ENCODE data around the gene PCNX2. TPM values are rescaled to one million over a fixed set of nuclear protein-coding genes. Genes with fewer than 3 reads are reported as not detected.

PCNX2 gene
- total and polyA plus RNA-seq, 2 experiments from 2014 or later, result 42.9 to 88.3 TPM

GRCh38 chr1:233278631-233279030, 16.9 kb downstream of the PCNX2 start:
- Histone ChIP-seq H3K9me2 (ENCODE audit: insufficient read depth) (no peaks in the 10 kb centered on the region), H2AFZ (no peak overlapping the region), H3K4me1 (ENCODE audit: insufficient read depth) (peaks cover 40% of the 10 kb centered on the region), H3K27me3 (ENCODE audit: insufficient read depth) (no peaks in the 10 kb centered on the region), H3K36me3 (ENCODE audit: insufficient read depth) (0 out of 2 replicates have a peak, but pooled peaks cover 3% of the 10 kb centered on the region), H3K27ac (ENCODE audit: low read depth) (0 out of 2 replicates have a peak overlapping the region, but pooled peaks have one; percentile 20), H3F3A (replicated peaks; ENCODE audit: low read depth) (no peaks in the 10 kb centered on the region), H3K79me2 (replicated peaks; ENCODE audit: insufficient read depth) (peaks cover 100% of the 10 kb centered on the region), H3K4me2 (no peak overlapping the region), H3K4me3 (no peak overlapping the region), H4K20me1 (replicated peaks; ENCODE audit: insufficient read depth) (peaks cover 48% of the 10 kb centered on the region)
- DNase-seq (ENCODE audit: low spot score), result no peak
- Mint-ChIP-seq H3K9me3 (no peaks in the 10 kb centered on the region), H3K4me3 (no peak overlapping the region; the same call in 2 of the 3 replicates), H3K27ac (no peak overlapping the region; the same call in 1 of the 2 replicates), H3K36me3 (ENCODE audit: low read depth) (peaks cover 41% of the 10 kb centered on the region), H3K27me3 (ENCODE audit: insufficient read depth, low read depth, poor library complexity) (no peaks in the 10 kb centered on the region), H3K4me1 (peaks cover 49% of the 10 kb centered on the region)
- TF ChIP-seq ZNF114 (CRISPR knock-in tag; IDR thresholded peaks at IDR 0.05) (no peak), NANOG (IDR thresholded peaks at IDR 0.05; ENCODE audit: borderline replicate concordance) (no peak), POLR2AphosphoS5 (IDR thresholded peaks at IDR 0.05; ENCODE audit: low read depth) (no peak), EZH2phosphoT487 (IDR thresholded peaks at IDR 0.05; ENCODE audit: unreplicated experiment) (no peak), ZNF462 (CRISPR knock-in tag; IDR thresholded peaks at IDR 0.05) (no peak), STAT1 (IDR thresholded peaks at IDR 0.05; ENCODE audit: unreplicated experiment) (no peak), JUNB (IDR thresholded peaks at IDR 0.05; ENCODE audit: unreplicated experiment) (no peak), ETS1 (IDR thresholded peaks at IDR 0.05) (no peak), CREB1 (CRISPR knock-in tag; IDR thresholded peaks at IDR 0.05; ENCODE audit: low read depth) (no peak), ZNF331 (CRISPR knock-in tag; IDR thresholded peaks at IDR 0.05; ENCODE audit: low read depth) (no peak), CTCF (conservative IDR thresholded peaks at IDR 0.05; ENCODE audit: low read depth in 2 of 2) (no peak), REST (IDR thresholded peaks at IDR 0.05; ENCODE audit: unreplicated experiment) (no peak), EZH2 (IDR thresholded peaks at IDR 0.05; ENCODE audit: low read depth, unreplicated experiment) (no peak)
- ATAC-seq, result no peak
